Measurements from ENCODE around the gene SP5. TPM values are rescaled to one million over a fixed set of nuclear protein-coding genes. Genes with fewer than 3 reads are reported as not detected.

The SP5 gene
- total and polyA plus RNA-seq, 2 donors (not counting 3 experiments of a cell fraction or from before 2014, with no cell fraction given) = not detected

GRCh38 chr2:170745305-170745704 lies 30.2 kb downstream of the SP5 start:
- FAIRE-seq = no peak
- dilution Hi-C loops (cut with MboI; ENCODE audit: extremely low pct_ligation_motif_present, low sequenced_read_pairs) (no loop called here), intact Hi-C loops (cut with micrococcal nuclease) (no loop called here)

More at GRCh38 chr2:170745305-170745704, 30.2 kb downstream of the SP5 start:
- BruUV-seq (replicated peaks) = no TSS peak
- Histone ChIP-seq H3K36me3 (ENCODE audit: control insufficient read depth in 2 of 2, extremely low read depth in 1 of 2, insufficient read depth in 2 of 2, low read length in 2 of 2) (no peaks in the 10 kb centered on the region), H3K9me1 (replicated peaks; ENCODE audit: control insufficient read depth, extremely low read depth, insufficient read depth, low read length) (no peaks in the 10 kb centered on the region), H3K4me1 (ENCODE audit: control insufficient read depth, extremely low read depth, insufficient read depth, low read length) (no peaks in the 10 kb centered on the region), H3K9me3 (replicated peaks; ENCODE audit: control insufficient read depth, insufficient read depth, low read length) (no peaks in the 10 kb centered on the region), H3K27me3 (ENCODE audit: control insufficient read depth in 2 of 2, insufficient read depth in 2 of 2, low read length in 2 of 2) (peaks cover 0 to 5% of the 10 kb centered on the region in 2 experiments), H2AFZ (ENCODE audit: low read depth, low read length) (no peak overlapping the region), H4K20me1 (replicated peaks; ENCODE audit: control insufficient read depth, extremely low read depth, insufficient read depth, low read length) (no peaks in the 10 kb centered on the region), H3K4me2 (ENCODE audit: insufficient read depth, low read length) (no peak overlapping the region), H3K79me2 (ENCODE audit: control insufficient read depth, insufficient read depth, low read length) (no peaks in the 10 kb centered on the region), H3K27ac (ENCODE audit: insufficient read depth, low read depth, low read length) (no peak overlapping the region), H3K9ac (replicated peaks; ENCODE audit: extremely low read depth, insufficient read depth, low read length) (no peak overlapping the region), H3K4me3 (replicated peaks in 1 of 3; ENCODE audit: insufficient read depth in 1 of 3, low read depth in 1 of 3, low read length in 3 of 3) (no peak overlapping the region)
- TF ChIP-seq EZH2 (IDR thresholded peaks at IDR 0.05; ENCODE audit: borderline replicate concordance, low read depth, low read length, severe bottlenecking) = no peak
- no peak for TF ChIP-seq POLR2AphosphoS5 (IDR thresholded peaks at IDR 0.05; ENCODE audit: insufficient read depth, low read depth, low read length)
- TF ChIP-seq GATA2 (IDR thresholded peaks at IDR 0.05; ENCODE audit: insufficient read depth, insufficient read length, low read depth, low read length) = no peak
- TF ChIP-seq, protein P1, sequence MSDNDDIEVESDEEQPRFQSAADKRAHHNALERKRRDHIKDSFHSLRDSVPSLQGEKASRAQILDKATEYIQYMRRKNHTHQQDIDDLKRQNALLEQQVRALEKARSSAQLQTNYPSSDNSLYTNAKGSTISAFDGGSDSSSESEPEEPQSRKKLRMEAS (IDR thresholded peaks at IDR 0.05; ENCODE audit: insufficient read depth, insufficient read length) = no peak
- TF ChIP-seq MYC (IDR thresholded peaks at IDR 0.05; ENCODE audit: low read depth, low read length) = no peak
- TF ChIP-seq POLR2A (IDR thresholded peaks at IDR 0.05; ENCODE audit: low read depth, low read length) = no peak
- TF ChIP-seq JUN (IDR thresholded peaks at IDR 0.05; ENCODE audit: borderline replicate concordance, insufficient read depth, insufficient read length, low read depth) = no peak
- TF ChIP-seq, protein P2, sequence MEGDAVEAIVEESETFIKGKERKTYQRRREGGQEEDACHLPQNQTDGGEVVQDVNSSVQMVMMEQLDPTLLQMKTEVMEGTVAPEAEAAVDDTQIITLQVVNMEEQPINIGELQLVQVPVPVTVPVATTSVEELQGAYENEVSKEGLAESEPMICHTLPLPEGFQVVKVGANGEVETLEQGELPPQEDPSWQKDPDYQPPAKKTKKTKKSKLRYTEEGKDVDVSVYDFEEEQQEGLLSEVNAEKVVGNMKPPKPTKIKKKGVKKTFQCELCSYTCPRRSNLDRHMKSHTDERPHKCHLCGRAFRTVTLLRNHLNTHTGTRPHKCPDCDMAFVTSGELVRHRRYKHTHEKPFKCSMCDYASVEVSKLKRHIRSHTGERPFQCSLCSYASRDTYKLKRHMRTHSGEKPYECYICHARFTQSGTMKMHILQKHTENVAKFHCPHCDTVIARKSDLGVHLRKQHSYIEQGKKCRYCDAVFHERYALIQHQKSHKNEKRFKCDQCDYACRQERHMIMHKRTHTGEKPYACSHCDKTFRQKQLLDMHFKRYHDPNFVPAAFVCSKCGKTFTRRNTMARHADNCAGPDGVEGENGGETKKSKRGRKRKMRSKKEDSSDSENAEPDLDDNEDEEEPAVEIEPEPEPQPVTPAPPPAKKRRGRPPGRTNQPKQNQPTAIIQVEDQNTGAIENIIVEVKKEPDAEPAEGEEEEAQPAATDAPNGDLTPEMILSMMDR (IDR thresholded peaks at IDR 0.05; ENCODE audit: extremely low read depth in 1 of 2, insufficient read depth in 1 of 2, low read depth in 1 of 2, low read length in 2 of 2) = no peak
- no peak for TF ChIP-seq FOS (IDR thresholded peaks at IDR 0.05; ENCODE audit: borderline replicate concordance, insufficient read depth, low read length)
- CTCF ChIA-PET = no interaction called here
- POLR2A ChIA-PET = no interaction called here
- DNase-seq (ENCODE audit: low read depth, low spot score) = no peak

All from endothelial cell of umbilical vein (primary cell).